ENCODE results near the gene ANAPC4.

GRCh38 chr4:25454476-25454875 lies 77.4 kb downstream of the ANAPC4 start:
- TF ChIP-seq, protein P1, sequence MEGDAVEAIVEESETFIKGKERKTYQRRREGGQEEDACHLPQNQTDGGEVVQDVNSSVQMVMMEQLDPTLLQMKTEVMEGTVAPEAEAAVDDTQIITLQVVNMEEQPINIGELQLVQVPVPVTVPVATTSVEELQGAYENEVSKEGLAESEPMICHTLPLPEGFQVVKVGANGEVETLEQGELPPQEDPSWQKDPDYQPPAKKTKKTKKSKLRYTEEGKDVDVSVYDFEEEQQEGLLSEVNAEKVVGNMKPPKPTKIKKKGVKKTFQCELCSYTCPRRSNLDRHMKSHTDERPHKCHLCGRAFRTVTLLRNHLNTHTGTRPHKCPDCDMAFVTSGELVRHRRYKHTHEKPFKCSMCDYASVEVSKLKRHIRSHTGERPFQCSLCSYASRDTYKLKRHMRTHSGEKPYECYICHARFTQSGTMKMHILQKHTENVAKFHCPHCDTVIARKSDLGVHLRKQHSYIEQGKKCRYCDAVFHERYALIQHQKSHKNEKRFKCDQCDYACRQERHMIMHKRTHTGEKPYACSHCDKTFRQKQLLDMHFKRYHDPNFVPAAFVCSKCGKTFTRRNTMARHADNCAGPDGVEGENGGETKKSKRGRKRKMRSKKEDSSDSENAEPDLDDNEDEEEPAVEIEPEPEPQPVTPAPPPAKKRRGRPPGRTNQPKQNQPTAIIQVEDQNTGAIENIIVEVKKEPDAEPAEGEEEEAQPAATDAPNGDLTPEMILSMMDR (tag by site-specific recombination; IDR thresholded peaks at IDR 0.05) = no peak
- TF ChIP-seq ZNF274 (IDR thresholded peaks at IDR 0.05; ENCODE audit: low read length) (no peak), ZNF274 (tag by site-specific recombination; IDR thresholded peaks at IDR 0.05; ENCODE audit: borderline replicate concordance) (no peak), SALL2 (tag by site-specific recombination; IDR thresholded peaks at IDR 0.05; ENCODE audit: borderline replicate concordance) (no peak), ZNF792 (tag by site-specific recombination; IDR thresholded peaks at IDR 0.05) (no peak)
- TF ChIP-seq, protein P2, sequence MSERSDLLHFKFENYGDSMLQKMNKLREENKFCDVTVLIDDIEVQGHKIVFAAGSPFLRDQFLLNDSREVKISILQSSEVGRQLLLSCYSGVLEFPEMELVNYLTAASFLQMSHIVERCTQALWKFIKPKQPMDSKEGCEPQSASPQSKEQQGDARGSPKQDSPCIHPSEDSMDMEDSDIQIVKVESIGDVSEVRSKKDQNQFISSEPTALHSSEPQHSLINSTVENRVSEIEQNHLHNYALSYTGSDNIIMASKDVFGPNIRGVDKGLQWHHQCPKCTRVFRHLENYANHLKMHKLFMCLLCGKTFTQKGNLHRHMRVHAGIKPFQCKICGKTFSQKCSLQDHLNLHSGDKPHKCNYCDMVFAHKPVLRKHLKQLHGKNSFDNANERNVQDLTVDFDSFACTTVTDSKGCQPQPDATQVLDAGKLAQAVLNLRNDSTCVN (tag by site-specific recombination; optimal IDR thresholded peaks at IDR 0.05) = no peak
- TF ChIP-seq, protein P3, sequence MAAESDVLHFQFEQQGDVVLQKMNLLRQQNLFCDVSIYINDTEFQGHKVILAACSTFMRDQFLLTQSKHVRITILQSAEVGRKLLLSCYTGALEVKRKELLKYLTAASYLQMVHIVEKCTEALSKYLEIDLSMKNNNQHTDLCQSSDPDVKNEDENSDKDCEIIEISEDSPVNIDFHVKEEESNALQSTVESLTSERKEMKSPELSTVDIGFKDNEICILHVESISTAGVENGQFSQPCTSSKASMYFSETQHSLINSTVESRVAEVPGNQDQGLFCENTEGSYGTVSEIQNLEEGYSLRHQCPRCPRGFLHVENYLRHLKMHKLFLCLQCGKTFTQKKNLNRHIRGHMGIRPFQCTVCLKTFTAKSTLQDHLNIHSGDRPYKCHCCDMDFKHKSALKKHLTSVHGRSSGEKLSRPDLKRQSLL (tag by site-specific recombination; IDR thresholded peaks at IDR 0.05) = no peak
